ENCODE data around the gene TRIOBP. TPM values are rescaled to one million over a fixed set of nuclear protein-coding genes. Genes with fewer than 3 reads are reported as not detected.

TRIOBP gene
- total RNA-seq (2022; extraction: Qiagen RNA extraction), result 26.5 to 37.8 TPM (median 33.8 TPM) in 5 replicates

GRCh38 chr22:37696657-37697537 lies at the start of gene TRIOBP:
TSS of gene TRIOBP (plus strand) at chr22:37697048. CDS start at chr22:37701366, 4,318 bp downstream.

GRCh38 chr22:37658133-37659065 lies 38.4 kb upstream of the TRIOBP start, which contains the start of gene PDXP:
TSS of gene PDXP (plus strand) at chr22:37658723. CDS start at chr22:37658783, 60 bp downstream.

GRCh38 chr22:37674951-37675929 lies 21.6 kb upstream of the TRIOBP start, which contains the start of gene LGALS1:
TSS of gene LGALS1 (plus strand) at chr22:37675636. CDS start at chr22:37675703, 67 bp downstream.

GRCh38 chr22:37686002-37686982 lies 10.6 kb upstream of the TRIOBP start, which contains the start of gene NOL12:
TSS of gene NOL12 (plus strand) at chr22:37686343. CDS start at chr22:37686393, 50 bp downstream.

GRCh38 chr22:37807410-37808293 lies 110.8 kb downstream of the TRIOBP start, which contains the start of gene GCAT:
TSS of gene GCAT (plus strand) at chr22:37807934. CDS start at chr22:37807968, 34 bp downstream.

GRCh38 chr22:37823134-37823985 lies 126.5 kb downstream of the TRIOBP start, which contains the start of gene GALR3:
TSS of gene GALR3 (plus strand) at chr22:37823382. CDS start at chr22:37823407, 25 bp downstream.

Other genes with a start within 250 kb of the TRIOBP start
- 1.2 to 2.7 TPM (median 1.9 TPM) in 5 replicates for gene MFNG, start 210.7 kb upstream of the TRIOBP start, total RNA-seq (2022; extraction: Qiagen RNA extraction)
- gene CARD10, start 177.6 kb upstream of the TRIOBP start, total RNA-seq (2022; extraction: Qiagen RNA extraction), result 20.7 to 36.0 TPM (median 32.6 TPM) in 5 replicates
- gene CDC42EP1, start 136.6 kb upstream of the TRIOBP start, total RNA-seq (2022; extraction: Qiagen RNA extraction), result 24.8 to 35.0 TPM (median 31.0 TPM) in 5 replicates
- 0.31 to 0.46 TPM in 2 of 5 replicates, not detected in the others for gene LGALS2, start 117.0 kb upstream of the TRIOBP start, total RNA-seq (2022; extraction: Qiagen RNA extraction)
- gene GGA1, start 88.2 kb upstream of the TRIOBP start, total RNA-seq (2022; extraction: Qiagen RNA extraction), result 16.4 to 24.1 TPM (median 23.6 TPM) in 5 replicates
- gene SH3BP1, start 57.4 kb upstream of the TRIOBP start, total RNA-seq (2022; extraction: Qiagen RNA extraction), result 1.5 to 2.6 TPM (median 1.9 TPM) in 5 replicates
- 12.9 to 18.7 TPM (median 16.5 TPM) in 5 replicates for gene PDXP, start 38.3 kb upstream of the TRIOBP start, total RNA-seq (2022; extraction: Qiagen RNA extraction)
- gene LGALS1, start 21.4 kb upstream of the TRIOBP start, total RNA-seq (2022; extraction: Qiagen RNA extraction), result 1,243 to 1,361 TPM (median 1,330 TPM) in 5 replicates
- 23.9 to 30.7 TPM (median 26.6 TPM) in 5 replicates for gene NOL12, start 10.7 kb upstream of the TRIOBP start, total RNA-seq (2022; extraction: Qiagen RNA extraction)
- 2.7 to 3.8 TPM (median 3.0 TPM) in 5 replicates for gene GCAT, start 110.9 kb downstream of the TRIOBP start, total RNA-seq (2022; extraction: Qiagen RNA extraction)
- not detected in 5 replicates for gene GALR3, start 126.3 kb downstream of the TRIOBP start, total RNA-seq (2022; extraction: Qiagen RNA extraction)
- 18.1 to 25.4 TPM (median 21.6 TPM) in 5 replicates for gene ANKRD54, start 147.3 kb downstream of the TRIOBP start, total RNA-seq (2022; extraction: Qiagen RNA extraction)
- 264 to 287 TPM (median 275 TPM) in 5 replicates for gene EIF3L, start 152.4 kb downstream of the TRIOBP start, total RNA-seq (2022; extraction: Qiagen RNA extraction)
- 16.7 to 20.2 TPM (median 18.6 TPM) in 5 replicates for gene MICALL1, start 209.2 kb downstream of the TRIOBP start, total RNA-seq (2022; extraction: Qiagen RNA extraction)